ENCODE results near the gene TMCC1.
"Not testable (repeated sequence)": the region's sequence is repeated elsewhere in the genome, so short reads cannot be mapped to it uniquely, and the experiment has no call there.

The TMCC1 gene

DNA sequence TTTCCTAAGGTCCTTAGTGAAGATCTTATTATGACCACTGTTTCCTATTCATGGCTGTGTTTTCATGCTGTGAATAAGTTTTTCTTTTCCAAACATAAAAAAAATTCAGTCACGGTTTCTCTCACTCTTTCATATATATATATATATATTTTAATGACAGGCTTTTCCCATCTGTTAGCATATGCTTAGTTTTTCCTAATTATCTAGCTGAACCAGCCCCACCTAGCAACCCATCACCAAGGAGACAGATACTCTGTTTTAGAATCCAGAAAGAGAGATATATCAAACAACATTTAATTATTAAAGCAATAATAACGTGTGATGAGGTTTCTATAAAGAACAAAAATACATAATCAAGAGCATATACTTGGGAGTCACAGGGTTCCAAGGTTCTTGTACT lies 58.3 kb downstream of the TMCC1 start:
- no peak for DNase-seq (ENCODE audit: low spot score)

DNA sequence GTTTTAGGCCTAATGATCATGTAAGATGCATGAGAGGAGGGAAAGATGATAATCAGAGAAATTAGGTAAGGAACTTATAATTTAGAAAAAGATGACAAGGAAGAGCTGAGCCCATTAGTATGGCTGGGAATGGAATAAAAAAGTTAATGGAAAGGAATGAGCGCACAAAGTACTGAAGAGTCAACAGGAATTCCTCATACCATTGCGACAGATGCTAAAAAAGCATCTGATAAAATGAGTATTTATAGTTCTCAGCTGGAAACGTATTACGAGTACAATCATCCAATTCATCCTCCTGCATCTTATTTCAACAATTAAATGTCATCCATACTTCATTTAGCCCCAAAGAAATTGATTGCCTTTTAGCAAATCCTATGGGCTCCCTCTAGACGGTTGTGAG lies 58.9 kb downstream of the TMCC1 start:
- no peak for DNase-seq (ENCODE audit: low spot score)

DNA sequence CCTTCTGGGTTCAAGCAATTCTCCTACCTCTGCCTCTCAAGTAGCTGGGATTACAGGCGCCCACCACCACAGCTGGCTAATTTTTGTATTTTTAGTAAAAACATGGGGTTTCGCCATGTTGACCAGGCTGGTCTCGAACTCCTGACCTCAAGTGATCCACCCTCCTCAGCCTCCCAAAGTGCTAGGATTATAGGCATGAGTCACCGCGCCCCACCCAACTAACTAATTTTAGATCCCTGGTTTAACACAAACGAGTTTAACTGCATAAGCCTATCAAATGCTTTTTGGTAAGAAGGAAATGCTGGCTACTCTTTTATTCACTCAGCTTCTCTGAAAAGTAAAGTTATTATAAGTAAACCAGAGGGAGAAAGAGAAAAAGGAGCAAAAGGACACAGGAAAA lies 61.6 kb downstream of the TMCC1 start:
- DNase-seq (ENCODE audit: low spot score), result not testable (repeated sequence)

DNA sequence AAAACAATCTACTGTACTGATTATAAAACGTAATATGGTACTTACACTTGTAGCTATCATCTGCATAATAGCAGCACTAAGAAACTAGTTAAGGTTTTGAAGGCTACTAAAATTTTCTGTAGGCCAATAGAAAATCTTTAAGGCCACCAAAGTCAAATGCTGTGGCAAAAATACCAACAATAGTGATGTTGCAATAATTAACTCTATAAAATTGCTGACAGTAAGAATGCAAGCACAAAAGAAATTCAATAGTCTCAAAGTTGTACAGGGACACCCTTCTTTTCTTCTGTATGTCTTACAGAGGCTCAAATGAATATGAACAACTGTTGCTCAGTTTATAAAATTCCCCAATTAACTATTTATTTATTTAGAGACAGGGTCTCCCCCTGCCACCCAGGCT lies 62.0 kb downstream of the TMCC1 start:
- no peak for DNase-seq (ENCODE audit: low spot score)

DNA sequence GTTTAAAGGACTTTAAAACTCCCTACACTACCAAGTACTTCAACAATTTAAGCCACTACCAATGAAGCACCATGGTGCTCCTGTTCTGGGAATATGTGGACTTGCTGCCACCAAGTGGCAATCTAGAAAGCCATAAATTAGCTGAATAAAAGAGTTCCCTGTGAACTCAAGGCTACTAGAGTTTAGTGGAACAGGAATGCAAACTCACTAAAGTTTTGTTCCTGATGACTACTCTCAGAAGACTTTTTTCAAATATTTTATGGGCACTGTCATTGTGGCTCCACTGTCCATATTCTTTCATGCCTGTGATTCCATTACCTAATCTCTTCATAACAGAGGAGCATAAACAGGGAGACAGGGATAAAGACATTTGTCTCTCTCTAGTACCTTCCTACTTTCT lies 63.9 kb downstream of the TMCC1 start:
- peak; percentile 41 for DNase-seq (ENCODE audit: low spot score)

DNA sequence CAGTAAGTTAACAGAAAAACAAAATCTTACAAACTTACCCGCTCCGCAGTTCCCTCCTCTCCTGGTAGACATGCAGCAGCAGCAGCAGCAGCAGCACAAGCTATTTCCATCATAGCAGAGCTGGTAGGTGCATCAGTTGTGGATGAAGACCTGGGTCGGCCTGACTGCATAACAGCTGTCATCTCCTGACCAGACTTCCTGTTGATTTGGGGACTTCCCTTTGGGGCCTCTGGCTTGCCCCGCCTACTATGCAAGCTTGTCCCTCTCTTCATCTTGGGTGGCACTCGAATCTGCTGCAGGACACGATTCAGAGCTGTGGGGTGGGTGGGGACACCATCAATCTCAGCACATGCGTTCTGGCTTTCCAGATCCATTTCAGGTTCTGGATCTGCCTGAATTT lies 65.7 kb downstream of the TMCC1 start:
- no peak for DNase-seq (ENCODE audit: low spot score)

DNA sequence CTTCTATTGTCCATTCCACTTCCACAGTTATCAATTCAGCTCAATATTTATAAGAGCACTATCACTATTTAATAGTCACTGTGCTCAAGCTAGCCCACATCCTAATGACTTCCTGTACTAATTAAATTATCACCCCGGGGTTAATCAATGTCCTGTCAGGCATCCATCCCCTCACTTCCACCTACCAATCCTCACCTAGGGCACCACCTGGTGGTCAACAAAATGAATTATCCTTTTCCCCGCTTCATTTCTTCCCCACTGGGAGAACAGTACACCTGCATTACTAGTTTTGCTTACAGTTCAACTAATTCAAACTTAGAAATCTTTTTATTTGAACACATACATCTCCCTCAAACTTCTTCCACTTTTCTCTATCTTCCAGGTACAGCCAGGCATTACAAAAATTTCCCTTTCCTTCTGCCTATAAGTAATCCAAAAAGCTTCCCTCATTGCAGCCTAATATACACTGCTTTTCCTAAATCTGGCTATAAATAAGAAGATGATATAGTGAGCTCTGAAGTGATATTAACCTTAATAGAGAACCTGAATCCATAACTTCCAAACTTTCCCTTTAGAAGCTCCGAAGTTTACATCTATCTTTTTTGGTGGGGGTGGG lies 68.5 kb downstream of the TMCC1 start:
- DNase-seq (ENCODE audit: low spot score), result peak; percentile 65

DNA sequence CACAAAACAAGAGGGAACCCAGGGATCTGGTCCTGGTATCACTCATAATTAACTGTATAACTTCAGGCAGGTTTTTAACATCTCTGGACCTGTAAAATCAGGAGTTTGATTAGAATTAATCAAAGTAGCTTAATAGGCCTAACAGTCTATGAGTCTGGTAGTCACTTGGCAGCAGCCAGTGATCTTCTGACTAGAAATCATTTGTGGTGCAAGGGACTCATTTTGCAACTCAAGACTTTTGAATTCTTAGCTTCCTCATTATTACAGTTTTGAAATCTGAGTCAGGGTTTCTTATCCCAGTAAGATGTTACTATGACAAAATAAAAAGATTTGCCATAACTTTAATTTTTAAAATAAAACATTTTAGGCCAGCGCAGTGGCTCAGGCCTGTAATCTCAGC lies 70.8 kb downstream of the TMCC1 start:
- no peak for DNase-seq (ENCODE audit: low spot score)

DNA sequence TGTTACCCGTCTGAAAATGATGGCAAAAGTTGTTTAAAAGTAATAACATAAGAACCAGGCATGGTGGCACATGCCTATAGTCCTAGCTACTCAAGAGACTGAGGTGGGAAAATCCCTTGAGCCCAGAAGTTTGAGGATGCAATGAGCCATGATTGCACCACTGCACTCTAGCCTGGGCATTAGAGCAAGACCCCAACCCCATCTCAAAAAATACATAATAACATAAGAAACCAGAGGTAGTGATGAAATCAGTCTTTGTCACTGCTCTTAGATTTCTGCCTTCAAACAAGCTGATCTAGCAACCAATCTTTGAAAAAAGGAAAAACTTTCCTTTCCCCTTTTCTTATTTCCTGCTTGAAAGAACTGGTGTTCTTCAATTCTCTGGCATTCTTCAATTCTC lies 71.3 kb downstream of the TMCC1 start:
- no peak for DNase-seq (ENCODE audit: low spot score)

DNA sequence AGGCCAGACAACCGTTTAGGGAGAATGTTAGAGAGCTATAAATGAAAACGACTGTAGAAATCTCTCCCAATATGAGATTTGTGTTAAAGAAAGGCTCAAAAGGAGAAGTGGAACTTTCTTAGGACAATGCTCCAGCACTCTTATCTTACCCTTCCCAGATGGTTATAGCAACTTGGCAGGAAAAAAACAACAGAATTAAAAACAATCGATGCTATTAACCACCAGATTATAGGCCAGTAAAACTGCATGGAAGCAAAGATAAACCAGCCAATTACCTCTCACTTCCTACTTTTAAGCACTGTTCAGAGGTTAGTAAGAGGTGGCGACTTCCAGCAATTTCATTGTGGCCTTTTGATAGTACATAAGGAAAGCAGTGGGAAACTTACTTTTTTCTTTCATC lies 72.9 kb downstream of the TMCC1 start:
- DNase-seq (ENCODE audit: low spot score), result no peak

DNA sequence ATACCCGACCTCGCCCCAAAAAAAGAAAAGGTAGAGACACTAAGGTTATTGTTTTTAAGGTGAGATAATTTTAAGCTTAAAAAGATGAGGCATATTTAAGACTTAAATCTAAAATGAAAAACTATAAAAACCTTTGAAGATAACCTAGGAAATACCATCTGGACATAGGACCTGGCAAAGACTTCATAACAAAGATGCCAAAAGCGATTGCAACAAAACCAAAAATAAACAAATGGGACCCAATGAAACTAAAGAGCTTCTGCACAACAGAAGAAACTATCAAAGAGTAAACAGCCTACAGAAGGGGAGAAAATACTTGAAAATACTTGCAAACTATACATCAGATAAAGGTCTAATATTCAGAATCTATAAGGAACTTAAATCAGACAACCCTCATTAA lies 80.9 kb downstream of the TMCC1 start:
- DNase-seq (ENCODE audit: low spot score), result no peak

DNA sequence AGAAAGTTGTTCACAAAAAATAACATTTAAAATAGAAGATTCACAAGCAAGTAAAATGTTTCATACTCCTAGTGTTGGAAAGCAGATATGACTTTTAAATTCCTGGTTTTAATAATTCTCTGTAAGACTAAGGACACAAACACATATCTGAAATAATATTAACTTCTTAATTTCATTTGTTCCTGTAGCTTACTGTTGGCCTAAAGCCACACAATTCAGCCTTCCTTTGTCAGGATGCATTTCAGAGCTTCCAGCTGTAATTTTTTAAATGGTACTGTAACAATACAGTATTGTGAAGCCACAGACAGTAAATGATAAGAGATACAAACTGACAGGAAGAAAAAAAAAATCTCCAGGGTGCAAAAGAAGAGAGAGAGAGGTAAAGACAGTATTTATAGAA lies 84.2 kb downstream of the TMCC1 start:
- DNase-seq (ENCODE audit: low spot score), result no peak

DNA sequence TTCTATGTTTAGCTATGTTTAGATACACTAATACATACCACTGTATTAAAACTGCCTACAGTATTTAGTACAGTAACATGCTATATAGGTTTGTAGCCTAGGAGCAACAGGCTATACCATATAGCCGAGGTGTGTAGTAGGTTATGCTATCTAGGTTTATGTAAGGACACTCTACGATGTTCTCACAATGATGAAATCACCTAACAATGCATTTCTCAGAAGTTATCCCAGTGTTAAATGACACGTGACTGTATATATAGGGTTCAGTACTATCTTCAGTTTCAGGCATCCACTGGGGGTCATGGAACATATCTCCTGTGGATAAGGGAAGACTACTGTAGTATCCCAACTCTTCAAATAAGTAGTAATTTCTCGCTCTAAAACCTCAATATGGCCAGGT lies 97.4 kb downstream of the TMCC1 start:
- DNase-seq (ENCODE audit: low spot score), result no peak

DNA sequence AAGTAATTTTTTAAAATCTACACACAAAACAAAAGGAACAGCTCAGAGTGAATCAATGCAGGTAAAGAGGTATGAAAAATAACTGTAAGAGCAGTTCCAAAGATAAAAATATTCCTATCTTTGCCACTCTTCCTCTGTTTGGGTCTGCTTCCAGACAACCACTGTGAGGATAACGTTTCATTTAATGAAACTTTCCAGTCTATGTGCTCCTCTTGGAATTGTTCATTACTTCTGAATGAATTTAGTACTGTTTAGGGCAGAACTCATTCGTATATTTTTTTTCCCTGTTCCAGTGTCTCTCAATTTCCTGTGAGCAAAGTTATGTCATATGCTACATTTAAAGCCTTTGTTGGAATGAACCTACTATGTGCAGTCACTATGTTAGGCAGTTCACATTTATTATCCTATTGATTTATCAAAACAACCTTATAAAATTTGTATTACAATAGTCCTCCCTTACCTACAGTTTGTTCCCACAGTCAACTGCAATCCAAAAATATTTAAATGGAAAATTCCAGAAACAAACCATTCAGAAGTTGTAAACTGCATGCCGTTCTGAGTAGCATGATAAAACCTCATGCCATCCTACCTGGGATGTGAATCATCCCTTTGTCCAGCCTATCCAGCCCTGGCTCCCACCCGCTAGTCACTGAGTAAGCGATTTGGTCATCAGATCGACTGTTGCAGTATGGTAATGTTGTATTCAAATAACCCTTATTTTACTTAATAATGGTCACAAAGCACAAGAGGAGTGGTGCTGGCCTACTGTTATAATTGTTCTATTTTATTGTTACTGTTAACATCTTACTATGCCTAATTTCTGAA lies 98.1 kb downstream of the TMCC1 start:
- DNase-seq (ENCODE audit: low spot score), result no peak

DNA sequence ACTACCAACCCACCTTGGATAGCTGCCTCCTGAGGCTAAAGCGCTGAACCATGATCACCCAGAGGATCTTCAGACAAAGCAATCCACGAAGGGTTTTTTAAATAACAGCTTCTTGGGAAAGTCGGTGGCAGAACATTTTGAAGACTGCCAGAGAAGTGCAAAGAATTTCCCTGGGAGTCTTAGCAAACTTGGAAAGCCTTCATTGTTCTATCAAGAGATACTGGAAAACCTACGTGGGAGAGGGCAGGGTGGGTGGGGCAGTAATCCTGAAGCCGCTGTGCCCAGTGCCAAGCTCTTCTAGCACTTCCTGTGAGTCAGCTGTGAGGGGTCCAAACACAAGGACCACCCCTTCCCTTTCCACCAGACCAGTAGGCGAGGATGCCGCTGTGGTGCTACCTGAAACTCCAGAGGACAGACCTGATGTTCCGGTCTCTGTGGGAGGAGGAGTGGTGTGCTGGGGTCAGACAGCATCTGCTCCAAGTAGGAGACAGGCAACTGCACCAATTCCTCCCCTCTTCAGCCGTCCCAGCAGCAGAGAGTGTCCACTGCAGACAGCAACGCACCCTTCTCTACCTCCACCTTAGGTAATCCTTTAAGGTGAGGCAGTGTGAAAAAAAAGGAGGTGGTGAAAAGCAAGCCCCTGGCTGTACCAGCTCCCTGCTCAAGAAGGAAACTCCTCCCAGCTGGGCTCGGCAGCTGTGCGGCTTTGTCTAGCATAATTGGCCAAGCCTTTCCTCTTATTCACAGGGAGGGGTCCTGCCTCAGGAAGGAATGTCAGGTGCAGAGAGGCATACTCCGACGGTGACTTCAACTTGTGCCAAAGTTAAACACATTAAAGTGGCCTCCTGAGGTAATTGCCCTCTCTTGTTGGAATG lies 99.0 kb downstream of the TMCC1 start:
- no peak for DNase-seq (ENCODE audit: low spot score)

DNA sequence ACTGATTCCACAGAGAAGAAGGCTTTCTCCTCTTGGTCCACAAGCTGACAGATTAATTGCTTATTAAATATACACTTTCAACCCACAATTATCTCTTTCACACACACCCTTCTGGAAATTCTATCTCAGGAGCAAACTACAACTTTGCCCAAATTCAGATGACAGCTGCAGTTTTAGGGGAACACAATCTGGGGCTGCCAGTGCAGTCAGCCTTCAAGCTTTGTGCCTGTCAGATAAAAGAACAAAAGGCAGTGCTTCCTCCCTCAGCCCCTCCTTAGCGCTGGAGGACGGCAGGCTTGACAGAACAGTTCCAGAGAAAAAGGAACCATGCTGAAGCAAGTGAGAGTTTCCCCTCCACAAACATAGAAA lies 99.6 kb downstream of the TMCC1 start:
- DNase-seq (ENCODE audit: low spot score), result peak; percentile 15

DNA sequence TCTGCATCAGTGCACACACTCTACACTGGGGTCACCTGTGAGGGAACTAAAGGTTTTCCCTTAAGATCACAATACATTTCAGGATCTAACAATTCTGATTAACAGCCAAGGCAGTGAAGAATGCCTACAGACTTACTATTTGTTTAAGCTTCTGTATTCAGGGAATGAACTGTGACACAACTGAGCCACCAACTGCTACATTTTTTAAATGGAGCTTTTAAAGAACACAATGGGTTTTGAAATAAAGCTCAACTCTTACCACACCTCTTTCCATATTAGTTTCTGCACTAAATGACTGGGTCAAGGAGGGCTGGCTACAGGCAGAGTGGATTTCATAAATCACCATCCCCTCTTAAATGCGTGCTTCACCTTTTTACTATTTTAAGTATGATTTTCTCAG lies 100.2 kb downstream of the TMCC1 start:
- DNase-seq (ENCODE audit: low spot score), result no peak

DNA sequence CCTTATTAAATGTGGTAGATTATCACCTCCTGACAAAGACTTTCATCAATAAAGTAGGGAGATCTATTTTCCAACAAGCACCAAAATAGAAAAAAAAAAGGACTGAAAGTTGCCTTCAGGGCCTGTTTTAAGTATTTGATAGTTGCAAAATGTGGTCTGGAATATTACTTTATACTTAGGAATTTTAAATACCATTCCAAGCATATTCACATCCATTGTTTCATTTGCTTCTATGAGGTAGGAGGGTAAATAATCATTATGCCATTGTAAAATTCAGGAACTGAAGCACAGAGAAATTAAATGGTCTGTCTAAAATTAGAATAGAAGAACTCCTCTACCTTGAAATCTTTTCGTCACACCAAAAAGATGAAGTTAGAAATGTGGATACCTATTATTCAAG lies 110.0 kb downstream of the TMCC1 start:
- DNase-seq (ENCODE audit: low spot score), result no peak

DNA sequence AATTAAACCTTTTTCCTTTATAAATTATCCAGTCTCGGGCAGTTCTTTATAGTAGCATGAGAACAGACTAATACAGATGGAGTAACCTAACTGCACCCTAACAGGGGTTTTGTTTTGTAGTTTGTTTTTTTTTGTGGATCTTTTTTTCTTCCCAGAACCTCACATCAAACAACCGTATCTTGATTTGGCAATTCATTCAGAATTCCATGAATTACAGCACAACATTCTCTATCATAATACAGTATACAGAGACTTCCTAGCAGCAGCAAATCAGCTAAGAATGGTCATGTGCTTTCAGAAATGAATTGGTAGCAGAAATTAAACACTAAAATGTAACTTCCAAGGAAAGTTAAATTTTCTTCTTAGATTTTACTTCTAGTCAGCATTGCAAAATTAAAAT lies 114.6 kb downstream of the TMCC1 start:
- DNase-seq (ENCODE audit: low spot score), result no peak

DNA sequence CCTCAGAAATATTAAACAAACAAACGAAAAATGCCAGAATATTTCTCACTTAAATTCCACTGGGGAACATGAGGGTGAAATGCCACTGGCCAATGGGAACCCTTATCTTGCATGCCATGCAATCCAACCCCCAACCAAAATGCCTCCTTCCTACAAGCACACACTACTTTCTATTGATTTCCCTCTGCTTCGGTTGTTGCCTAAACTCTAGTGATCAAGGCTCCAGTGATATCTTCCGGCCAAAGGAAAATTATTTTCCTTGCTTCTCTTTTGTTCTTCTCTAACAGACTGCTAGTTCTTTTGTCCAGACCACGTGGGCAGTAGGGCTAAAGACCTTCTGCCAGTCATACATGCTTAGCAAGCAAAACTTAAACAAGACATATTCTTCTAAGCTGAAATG lies 115.7 kb downstream of the TMCC1 start:
- no peak for DNase-seq (ENCODE audit: low spot score)

DNA sequence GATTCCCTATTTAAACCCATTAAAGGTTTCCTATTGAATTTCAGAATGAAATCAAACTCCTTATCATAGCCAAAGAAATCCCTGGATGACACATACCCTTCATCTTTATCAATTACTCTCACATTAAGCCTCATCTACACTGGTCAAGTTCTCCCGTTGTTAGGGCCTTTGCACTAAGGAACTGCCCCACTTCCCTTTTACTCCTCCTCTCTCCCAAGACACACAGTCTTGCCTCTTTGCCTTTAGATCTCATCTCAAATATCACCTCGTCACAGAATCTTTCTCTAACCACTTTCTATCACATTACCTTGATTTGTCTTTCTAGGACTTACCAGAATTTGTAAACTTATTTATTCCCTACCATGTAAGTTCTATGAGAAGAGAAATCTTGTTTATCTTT lies 117.6 kb downstream of the TMCC1 start:
- DNase-seq (ENCODE audit: low spot score), result no peak

DNA sequence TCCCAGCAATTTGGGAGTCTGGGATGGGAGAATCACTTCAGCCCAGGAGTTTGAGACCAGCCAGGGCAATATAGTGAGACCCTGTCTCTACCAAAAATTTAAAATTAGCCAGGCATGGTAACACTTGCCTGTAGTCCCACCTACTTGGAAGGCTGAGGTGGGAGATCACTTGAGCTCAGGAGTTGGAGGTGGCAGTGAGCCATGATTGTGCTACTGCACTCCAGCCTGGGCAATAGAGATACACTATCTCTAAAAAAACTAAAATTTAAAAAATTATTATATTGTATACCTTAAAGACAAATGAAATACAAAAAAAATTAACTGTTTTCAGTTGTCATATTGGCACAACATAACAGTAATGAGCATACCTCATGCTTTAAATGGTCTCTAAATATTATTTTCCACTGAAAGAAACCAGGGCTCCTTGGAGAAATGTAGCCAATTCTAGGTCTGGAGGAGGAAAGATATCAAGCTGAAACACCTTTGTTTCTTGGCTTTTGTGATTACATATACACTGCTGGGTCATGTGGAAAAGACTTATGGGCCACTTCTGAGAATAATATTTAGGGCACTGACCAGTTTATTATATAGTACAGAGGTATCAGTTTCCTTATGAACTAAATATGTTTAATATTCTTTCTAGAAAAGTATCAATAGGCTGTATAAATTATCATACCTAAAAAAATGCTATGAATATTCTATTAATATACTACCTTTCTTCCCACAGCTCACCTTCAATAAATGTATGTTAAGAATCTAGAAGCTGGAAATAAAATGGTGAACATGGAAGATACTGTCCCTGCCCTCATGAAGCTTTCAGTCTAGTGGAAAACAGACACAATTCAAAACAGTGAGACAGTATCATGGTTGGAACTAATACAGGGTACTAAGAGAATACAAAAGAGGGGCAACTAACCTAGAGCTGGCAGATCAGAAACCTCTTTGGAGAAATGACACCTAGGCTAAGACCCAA lies 119.5 kb downstream of the TMCC1 start:
- DNase-seq (ENCODE audit: low spot score), result peak; percentile 26

Data from hematopoietic multipotent progenitor cell treated with erythropoietin and hydrocortisone succinate and interleukin-3 and kit ligand, for 17 days (in vitro differentiated cells).